ENCODE results near the gene SOAT1.

Gene SOAT1

DNA sequence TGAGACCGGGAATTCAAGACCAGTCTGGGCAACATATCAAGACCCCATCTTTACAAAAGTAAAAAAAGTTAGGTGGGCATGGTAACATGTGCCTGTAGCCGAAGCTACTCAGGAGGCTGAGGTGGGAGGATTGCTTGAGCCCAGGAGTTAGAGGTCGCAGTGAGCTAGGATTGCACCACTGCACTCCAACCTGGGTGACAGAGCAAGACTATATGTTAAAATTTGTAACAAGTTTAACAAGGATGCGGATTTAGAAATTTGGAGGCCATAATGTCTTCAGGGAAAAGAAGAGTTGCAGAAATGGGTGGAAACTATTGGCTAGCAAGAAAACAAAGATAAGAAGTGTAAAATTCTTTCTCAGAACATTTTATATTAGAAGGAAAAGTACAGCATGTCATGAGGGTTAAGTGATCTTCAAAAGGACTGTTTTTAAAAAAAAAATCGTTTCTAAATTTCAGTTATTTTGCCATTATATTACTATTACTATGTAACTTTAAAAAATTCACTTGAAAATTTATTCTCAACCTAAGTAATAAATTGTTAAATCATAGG is 17.6 kb downstream of the SOAT1 start:
- Histone ChIP-seq H3K4me1 (ENCODE audit: control insufficient read depth, insufficient read depth, low read length) (no peaks in the 10 kb centered on the region), H3K9me3 (ENCODE audit: control insufficient read depth, insufficient read depth, low read depth, low read length) (no peaks in the 10 kb centered on the region), H3K27ac (ENCODE audit: extremely low read depth, low read depth, low read length) (no peak overlapping the region), H3K36me3 (ENCODE audit: control insufficient read depth in 2 of 2, insufficient read depth in 1 of 2, low read length in 2 of 2) (peaks cover 0 to 23% of the 10 kb centered on the region in 2 experiments; a peak in 1 of 3 replicates), H3K4me3 (ENCODE audit: low read depth, low read length) (no peak overlapping the region)
- POLR2A ChIA-PET, result no interaction called here
- CTCF ChIA-PET, result no interaction called here
- TF ChIP-seq ZFHX2 (tag by site-specific recombination; conservative IDR thresholded peaks at IDR 0.05), result no peak
- no peak for TF ChIP-seq ZNF112 (tag by site-specific recombination; IDR thresholded peaks at IDR 0.05)
- TF ChIP-seq ZNF10 (tag by site-specific recombination; IDR thresholded peaks at IDR 0.05), result no peak
- TF ChIP-seq GLI4 (tag by site-specific recombination; IDR thresholded peaks at IDR 0.05), result no peak
- TF ChIP-seq OVOL3 (tag by site-specific recombination; IDR thresholded peaks at IDR 0.05), result no peak
- TF ChIP-seq, protein P1, sequence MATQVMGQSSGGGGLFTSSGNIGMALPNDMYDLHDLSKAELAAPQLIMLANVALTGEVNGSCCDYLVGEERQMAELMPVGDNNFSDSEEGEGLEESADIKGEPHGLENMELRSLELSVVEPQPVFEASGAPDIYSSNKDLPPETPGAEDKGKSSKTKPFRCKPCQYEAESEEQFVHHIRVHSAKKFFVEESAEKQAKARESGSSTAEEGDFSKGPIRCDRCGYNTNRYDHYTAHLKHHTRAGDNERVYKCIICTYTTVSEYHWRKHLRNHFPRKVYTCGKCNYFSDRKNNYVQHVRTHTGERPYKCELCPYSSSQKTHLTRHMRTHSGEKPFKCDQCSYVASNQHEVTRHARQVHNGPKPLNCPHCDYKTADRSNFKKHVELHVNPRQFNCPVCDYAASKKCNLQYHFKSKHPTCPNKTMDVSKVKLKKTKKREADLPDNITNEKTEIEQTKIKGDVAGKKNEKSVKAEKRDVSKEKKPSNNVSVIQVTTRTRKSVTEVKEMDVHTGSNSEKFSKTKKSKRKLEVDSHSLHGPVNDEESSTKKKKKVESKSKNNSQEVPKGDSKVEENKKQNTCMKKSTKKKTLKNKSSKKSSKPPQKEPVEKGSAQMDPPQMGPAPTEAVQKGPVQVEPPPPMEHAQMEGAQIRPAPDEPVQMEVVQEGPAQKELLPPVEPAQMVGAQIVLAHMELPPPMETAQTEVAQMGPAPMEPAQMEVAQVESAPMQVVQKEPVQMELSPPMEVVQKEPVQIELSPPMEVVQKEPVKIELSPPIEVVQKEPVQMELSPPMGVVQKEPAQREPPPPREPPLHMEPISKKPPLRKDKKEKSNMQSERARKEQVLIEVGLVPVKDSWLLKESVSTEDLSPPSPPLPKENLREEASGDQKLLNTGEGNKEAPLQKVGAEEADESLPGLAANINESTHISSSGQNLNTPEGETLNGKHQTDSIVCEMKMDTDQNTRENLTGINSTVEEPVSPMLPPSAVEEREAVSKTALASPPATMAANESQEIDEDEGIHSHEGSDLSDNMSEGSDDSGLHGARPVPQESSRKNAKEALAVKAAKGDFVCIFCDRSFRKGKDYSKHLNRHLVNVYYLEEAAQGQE (tag by site-specific recombination; IDR thresholded peaks at IDR 0.05), result no peak
- no peak for TF ChIP-seq ZNF600 (tag by site-specific recombination; IDR thresholded peaks at IDR 0.05)
- no peak for TF ChIP-seq ZNF571 (tag by site-specific recombination; IDR thresholded peaks at IDR 0.05)
- no peak for TF ChIP-seq ZNF311 (tag by site-specific recombination; IDR thresholded peaks at IDR 0.05; ENCODE audit: borderline replicate concordance)
- no peak for TF ChIP-seq ZNF747 (tag by site-specific recombination; IDR thresholded peaks at IDR 0.05)
- no peak for TF ChIP-seq ZBTB1 (tag by site-specific recombination; IDR thresholded peaks at IDR 0.05)
- no peak for TF ChIP-seq ZIC2 (tag by site-specific recombination; IDR thresholded peaks at IDR 0.05)
- TF ChIP-seq ZNF202 (tag by site-specific recombination; IDR thresholded peaks at IDR 0.05; ENCODE audit: borderline replicate concordance), result no peak
- TF ChIP-seq ZNF529 (tag by site-specific recombination; IDR thresholded peaks at IDR 0.05; ENCODE audit: insufficient replicate concordance), result no peak
- no peak for TF ChIP-seq ZBTB7A (tag by site-specific recombination; IDR thresholded peaks at IDR 0.05; ENCODE audit: low read depth)

DNA sequence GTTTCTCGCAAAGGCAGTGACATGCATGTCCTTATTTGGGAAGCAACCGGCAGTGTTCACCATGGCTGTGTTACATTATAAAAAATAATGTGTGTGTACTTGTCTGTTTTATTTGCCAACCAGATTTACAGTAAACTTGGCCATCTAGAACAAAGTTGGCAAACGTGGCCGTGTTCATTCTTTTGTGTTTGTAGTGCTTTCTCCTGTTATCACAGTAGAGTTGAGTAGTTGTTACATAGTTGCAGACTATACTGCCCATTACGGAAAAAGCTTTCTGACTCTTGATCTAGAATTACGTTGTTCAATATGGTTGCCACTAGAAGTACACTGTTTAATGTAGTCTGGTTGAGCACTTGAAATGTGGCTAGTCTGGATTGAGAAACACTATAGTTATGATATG is 19.4 kb downstream of the SOAT1 start:
- no peak overlapping the region for H3K4me3 ChIP-seq (ENCODE audit: low read depth, low read length)
- H3K4me1 ChIP-seq (ENCODE audit: control insufficient read depth, insufficient read depth, low read length), result no peaks in the 10 kb centered on the region
- ChIA-PET POLR2A (no interaction called here), CTCF (interaction anchor here (1.4 kb wide), 1 partner anchor 19 kb away, joined by 3 read pairs; the partner anchor contains the start of gene SOAT1)
- no peak overlapping the region for H3K27ac ChIP-seq (ENCODE audit: extremely low read depth, low read depth, low read length)
- peaks cover 0 to 16% of the 10 kb centered on the region in 2 experiments; a peak in 1 of 3 replicates for H3K36me3 ChIP-seq (ENCODE audit: control insufficient read depth in 2 of 2, insufficient read depth in 1 of 2, low read length in 2 of 2)
- H3K9me3 ChIP-seq (ENCODE audit: control insufficient read depth, insufficient read depth, low read depth, low read length), result no peaks in the 10 kb centered on the region
- TF ChIP-seq ZNF175 (tag by site-specific recombination; IDR thresholded peaks at IDR 0.05) (no peak), ZNF707 (tag by site-specific recombination; IDR thresholded peaks at IDR 0.05) (no peak), ZBTB7A (tag by site-specific recombination; IDR thresholded peaks at IDR 0.05; ENCODE audit: low read depth) (no peak), ZBTB17 (tag by site-specific recombination; IDR thresholded peaks at IDR 0.05) (no peak), FEZF1 (tag by site-specific recombination; IDR thresholded peaks at IDR 0.05) (no peak), ZNF169 (tag by site-specific recombination; IDR thresholded peaks at IDR 0.05) (no peak), SCRT2 (tag by site-specific recombination; IDR thresholded peaks at IDR 0.05) (no peak)
- TF ChIP-seq, protein P2, sequence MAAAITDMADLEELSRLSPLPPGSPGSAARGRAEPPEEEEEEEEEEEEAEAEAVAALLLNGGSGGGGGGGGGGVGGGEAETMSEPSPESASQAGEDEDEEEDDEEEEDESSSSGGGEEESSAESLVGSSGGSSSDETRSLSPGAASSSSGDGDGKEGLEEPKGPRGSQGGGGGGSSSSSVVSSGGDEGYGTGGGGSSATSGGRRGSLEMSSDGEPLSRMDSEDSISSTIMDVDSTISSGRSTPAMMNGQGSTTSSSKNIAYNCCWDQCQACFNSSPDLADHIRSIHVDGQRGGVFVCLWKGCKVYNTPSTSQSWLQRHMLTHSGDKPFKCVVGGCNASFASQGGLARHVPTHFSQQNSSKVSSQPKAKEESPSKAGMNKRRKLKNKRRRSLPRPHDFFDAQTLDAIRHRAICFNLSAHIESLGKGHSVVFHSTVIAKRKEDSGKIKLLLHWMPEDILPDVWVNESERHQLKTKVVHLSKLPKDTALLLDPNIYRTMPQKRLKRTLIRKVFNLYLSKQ (tag by site-specific recombination; IDR thresholded peaks at IDR 0.05; ENCODE audit: borderline replicate concordance), result no peak
- TF ChIP-seq, protein P1 (tag by site-specific recombination; IDR thresholded peaks at IDR 0.05), result no peak
- TF ChIP-seq, protein P3, sequence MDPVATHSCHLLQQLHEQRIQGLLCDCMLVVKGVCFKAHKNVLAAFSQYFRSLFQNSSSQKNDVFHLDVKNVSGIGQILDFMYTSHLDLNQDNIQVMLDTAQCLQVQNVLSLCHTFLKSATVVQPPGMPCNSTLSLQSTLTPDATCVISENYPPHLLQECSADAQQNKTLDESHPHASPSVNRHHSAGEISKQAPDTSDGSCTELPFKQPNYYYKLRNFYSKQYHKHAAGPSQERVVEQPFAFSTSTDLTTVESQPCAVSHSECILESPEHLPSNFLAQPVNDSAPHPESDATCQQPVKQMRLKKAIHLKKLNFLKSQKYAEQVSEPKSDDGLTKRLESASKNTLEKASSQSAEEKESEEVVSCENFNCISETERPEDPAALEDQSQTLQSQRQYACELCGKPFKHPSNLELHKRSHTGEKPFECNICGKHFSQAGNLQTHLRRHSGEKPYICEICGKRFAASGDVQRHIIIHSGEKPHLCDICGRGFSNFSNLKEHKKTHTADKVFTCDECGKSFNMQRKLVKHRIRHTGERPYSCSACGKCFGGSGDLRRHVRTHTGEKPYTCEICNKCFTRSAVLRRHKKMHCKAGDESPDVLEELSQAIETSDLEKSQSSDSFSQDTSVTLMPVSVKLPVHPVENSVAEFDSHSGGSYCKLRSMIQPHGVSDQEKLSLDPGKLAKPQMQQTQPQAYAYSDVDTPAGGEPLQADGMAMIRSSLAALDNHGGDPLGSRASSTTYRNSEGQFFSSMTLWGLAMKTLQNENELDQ (tag by site-specific recombination; IDR thresholded peaks at IDR 0.05; ENCODE audit: low read depth), result no peak

Data from HEK293 (cell line).